ENCODE results near the gene LCNL1.
A peak's percentile ranks its signal among the peaks of the same experiment; 100 is the strongest.

The LCNL1 gene

GRCh38 chr9:136962701-136963248, 20.0 kb upstream of the LCNL1 start:
- Histone ChIP-seq H3K27me3 (ENCODE audit: control insufficient read depth, insufficient read depth, low read length) (no peaks in the 10 kb centered on the region), H3K9ac (ENCODE audit: low read depth, low read length) (no peak overlapping the region), H3K4me3 (ENCODE audit: low read depth, low read length) (no peak overlapping the region), H3K36me3 (ENCODE audit: control insufficient read depth, insufficient read depth, low read length) (no peaks in the 10 kb centered on the region), H3K27ac (ENCODE audit: low read depth, low read length) (no peak overlapping the region), H3K9me3 (ENCODE audit: control insufficient read depth, insufficient read depth, low read length) (no peaks in the 10 kb centered on the region), H3K4me1 (ENCODE audit: control insufficient read depth, insufficient read depth, low read length) (peaks cover 2% of the 10 kb centered on the region; the same call in 1 of the 2 replicates)

DNA sequence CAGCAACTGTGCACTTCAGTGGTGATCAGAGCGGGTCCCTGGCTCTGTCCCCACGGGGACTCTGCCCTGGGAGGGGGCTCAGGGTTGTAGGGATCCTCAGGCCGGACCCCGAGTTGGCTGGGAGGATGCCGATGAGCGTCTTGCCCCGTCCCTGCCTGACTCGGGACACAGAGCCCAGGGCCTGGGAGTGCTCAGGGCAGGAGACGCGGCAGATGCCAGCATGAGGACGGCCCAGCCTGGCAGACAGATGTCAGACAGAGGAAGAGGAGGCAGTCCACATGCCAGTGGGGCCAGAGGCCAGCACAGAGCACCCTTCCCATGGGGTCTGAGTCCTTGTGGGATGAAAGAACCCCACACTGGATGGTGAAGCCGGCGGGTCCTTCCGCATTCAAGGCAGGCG, 19.5 kb upstream of the LCNL1 start:
- Histone ChIP-seq H3K4me1 (ENCODE audit: control insufficient read depth, insufficient read depth, low read length) (peaks cover 2% of the 10 kb centered on the region; the same call in 1 of the 2 replicates), H3K27me3 (ENCODE audit: control insufficient read depth, insufficient read depth, low read length) (no peaks in the 10 kb centered on the region), H3K4me3 (ENCODE audit: low read depth, low read length) (no peak overlapping the region), H3K27ac (ENCODE audit: low read depth, low read length) (no peak overlapping the region), H3K9ac (ENCODE audit: low read depth, low read length) (no peak overlapping the region), H3K9me3 (ENCODE audit: control insufficient read depth, insufficient read depth, low read length) (no peaks in the 10 kb centered on the region), H3K36me3 (ENCODE audit: control insufficient read depth, insufficient read depth, low read length) (no peaks in the 10 kb centered on the region)

- Histone ChIP-seq H3K27me3 (ENCODE audit: control insufficient read depth, insufficient read depth, low read length) (no peaks in the 10 kb centered on the region), H3K4me3 (ENCODE audit: low read depth, low read length) (no peak overlapping the region), H3K27ac (ENCODE audit: low read depth, low read length) (no peak overlapping the region), H3K9ac (ENCODE audit: low read depth, low read length) (no peak overlapping the region), H3K9me3 (ENCODE audit: control insufficient read depth, insufficient read depth, low read length) (no peaks in the 10 kb centered on the region), H3K4me1 (ENCODE audit: control insufficient read depth, insufficient read depth, low read length) (peaks cover 2% of the 10 kb centered on the region; the same call in 1 of the 2 replicates), H3K36me3 (ENCODE audit: control insufficient read depth, insufficient read depth, low read length) (no peaks in the 10 kb centered on the region)
Observed at GRCh38 chr9:136963751-136964150, 19.0 kb upstream of the LCNL1 start.

DNA sequence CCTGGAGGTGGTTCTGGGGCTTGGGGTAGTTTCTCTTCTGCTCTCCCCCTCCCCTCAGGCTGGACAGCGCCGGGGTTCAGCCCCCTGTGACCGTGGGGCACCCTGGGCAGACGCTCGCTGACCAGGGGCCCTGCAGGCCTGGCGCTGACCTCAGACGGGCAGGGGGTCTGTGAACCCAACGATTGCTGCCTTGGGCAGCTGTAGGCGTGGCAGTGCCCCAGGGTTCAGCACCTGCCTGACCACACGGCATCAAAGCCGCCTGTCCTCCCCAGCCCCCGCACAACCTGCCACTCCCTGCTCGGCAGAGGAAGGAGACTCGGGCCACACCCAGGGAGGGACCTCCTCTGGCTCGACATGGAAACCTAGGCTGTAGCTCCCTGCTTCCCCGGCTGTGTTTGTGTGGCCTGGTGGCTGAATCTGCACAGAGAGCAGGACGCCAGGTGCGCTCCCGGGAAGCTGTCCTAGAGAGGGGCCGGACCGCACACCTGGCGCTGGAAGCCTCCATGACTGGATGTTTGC, 18.6 kb upstream of the LCNL1 start:
- no peak overlapping the region for H3K9ac ChIP-seq (ENCODE audit: low read depth, low read length)

DNA sequence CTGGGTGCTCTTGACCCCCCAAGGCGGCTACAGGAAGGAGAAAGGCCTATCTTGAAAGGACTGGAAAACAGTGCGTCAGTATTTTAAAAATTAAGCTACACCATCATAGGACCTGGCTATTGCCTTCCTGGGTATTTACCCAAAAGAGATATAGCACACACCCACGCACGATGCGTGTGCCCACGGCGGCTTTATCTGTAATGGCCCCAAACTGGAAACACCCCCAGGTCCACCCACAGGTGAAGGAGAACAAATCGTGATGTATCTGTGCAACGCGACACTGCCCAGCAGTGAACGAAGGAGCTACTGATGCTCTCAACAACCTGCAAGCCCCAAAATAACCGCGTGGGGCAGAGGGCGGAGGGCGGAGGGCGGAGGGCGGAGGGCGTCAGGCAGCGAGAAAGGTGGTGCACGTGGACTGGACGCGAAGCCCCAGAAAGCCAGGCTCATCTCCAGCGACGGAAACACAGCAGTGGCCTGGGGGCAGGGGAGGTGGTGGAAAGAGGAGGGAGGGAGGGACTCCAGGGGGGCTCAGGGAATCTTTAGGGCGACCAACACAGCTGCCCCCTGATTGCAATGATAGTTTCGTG, 17.9 kb upstream of the LCNL1 start:
- H3K4me1 ChIP-seq (ENCODE audit: control insufficient read depth, insufficient read depth, low read length) = peaks cover 2% of the 10 kb centered on the region; the same call in 1 of the 2 replicates
- no peaks in the 10 kb centered on the region for H3K9me3 ChIP-seq (ENCODE audit: control insufficient read depth, insufficient read depth, low read length)
- no peak overlapping the region for H3K27ac ChIP-seq (ENCODE audit: low read depth, low read length)
- no peaks in the 10 kb centered on the region for H3K27me3 ChIP-seq (ENCODE audit: control insufficient read depth, insufficient read depth, low read length)
- no peak overlapping the region for H3K9ac ChIP-seq (ENCODE audit: low read depth, low read length)
- H3K4me3 ChIP-seq (ENCODE audit: low read depth, low read length) = no peak overlapping the region
- no peaks in the 10 kb centered on the region for H3K36me3 ChIP-seq (ENCODE audit: control insufficient read depth, insufficient read depth, low read length)

More for the DNA sequence above, 18.6 kb upstream of the LCNL1 start:
- Histone ChIP-seq H3K9me3 (ENCODE audit: control insufficient read depth, insufficient read depth, low read length) (no peaks in the 10 kb centered on the region), H3K4me3 (ENCODE audit: low read depth, low read length) (no peak overlapping the region), H3K36me3 (ENCODE audit: control insufficient read depth, insufficient read depth, low read length) (no peaks in the 10 kb centered on the region), H3K27ac (ENCODE audit: low read depth, low read length) (no peak overlapping the region), H3K27me3 (ENCODE audit: control insufficient read depth, insufficient read depth, low read length) (no peaks in the 10 kb centered on the region), H3K4me1 (ENCODE audit: control insufficient read depth, insufficient read depth, low read length) (peaks cover 2% of the 10 kb centered on the region; the same call in 1 of the 2 replicates)

- no peak overlapping the region for H3K27ac ChIP-seq (ENCODE audit: low read depth, low read length)
- peaks cover 2% of the 10 kb centered on the region; the same call in 1 of the 2 replicates for H3K4me1 ChIP-seq (ENCODE audit: control insufficient read depth, insufficient read depth, low read length)
- no peaks in the 10 kb centered on the region for H3K9me3 ChIP-seq (ENCODE audit: control insufficient read depth, insufficient read depth, low read length)
- no peak overlapping the region for H3K4me3 ChIP-seq (ENCODE audit: low read depth, low read length)
- no peaks in the 10 kb centered on the region for H3K27me3 ChIP-seq (ENCODE audit: control insufficient read depth, insufficient read depth, low read length)
- no peaks in the 10 kb centered on the region for H3K36me3 ChIP-seq (ENCODE audit: control insufficient read depth, insufficient read depth, low read length)
- peak overlapping the region; percentile 24; the same call in 1 of the 2 replicates for H3K9ac ChIP-seq (ENCODE audit: low read depth, low read length)
Observed at GRCh38 chr9:136965771-136966484, 16.9 kb upstream of the LCNL1 start.

GRCh38 chr9:136968333-136969127, 14.3 kb upstream of the LCNL1 start:
- Histone ChIP-seq H3K36me3 (ENCODE audit: control insufficient read depth, insufficient read depth, low read length) (no peaks in the 10 kb centered on the region), H3K27me3 (ENCODE audit: control insufficient read depth, insufficient read depth, low read length) (no peaks in the 10 kb centered on the region), H3K4me1 (ENCODE audit: control insufficient read depth, insufficient read depth, low read length) (peaks cover 2% of the 10 kb centered on the region; the same call in 1 of the 2 replicates), H3K4me3 (ENCODE audit: low read depth, low read length) (no peak overlapping the region), H3K9me3 (ENCODE audit: control insufficient read depth, insufficient read depth, low read length) (no peaks in the 10 kb centered on the region), H3K9ac (ENCODE audit: low read depth, low read length) (no peak overlapping the region), H3K27ac (ENCODE audit: low read depth, low read length) (no peak overlapping the region)

GRCh38 chr9:136969150-136969549, 13.6 kb upstream of the LCNL1 start:
- H3K9me3 ChIP-seq (ENCODE audit: control insufficient read depth, insufficient read depth, low read length) = no peaks in the 10 kb centered on the region
- no peaks in the 10 kb centered on the region for H3K36me3 ChIP-seq (ENCODE audit: control insufficient read depth, insufficient read depth, low read length)
- H3K27me3 ChIP-seq (ENCODE audit: control insufficient read depth, insufficient read depth, low read length) = no peaks in the 10 kb centered on the region
- no peak overlapping the region for H3K27ac ChIP-seq (ENCODE audit: low read depth, low read length)
- no peak overlapping the region for H3K4me3 ChIP-seq (ENCODE audit: low read depth, low read length)
- peaks cover 2% of the 10 kb centered on the region; the same call in 1 of the 2 replicates for H3K4me1 ChIP-seq (ENCODE audit: control insufficient read depth, insufficient read depth, low read length)
- no peak overlapping the region for H3K9ac ChIP-seq (ENCODE audit: low read depth, low read length)

- no peaks in the 10 kb centered on the region for H3K36me3 ChIP-seq (ENCODE audit: control insufficient read depth, insufficient read depth, low read length)
- no peak overlapping the region for H3K9ac ChIP-seq (ENCODE audit: low read depth, low read length)
Observed at GRCh38 chr9:136969774-136970173, 13.0 kb upstream of the LCNL1 start.

GRCh38 chr9:136970361-136970760, 12.4 kb upstream of the LCNL1 start:
- Histone ChIP-seq H3K9me3 (ENCODE audit: control insufficient read depth, insufficient read depth, low read length) (no peaks in the 10 kb centered on the region), H3K36me3 (ENCODE audit: control insufficient read depth, insufficient read depth, low read length) (no peaks in the 10 kb centered on the region), H3K4me3 (ENCODE audit: low read depth, low read length) (no peak overlapping the region), H3K4me1 (ENCODE audit: control insufficient read depth, insufficient read depth, low read length) (peaks cover 2% of the 10 kb centered on the region; the same call in 1 of the 2 replicates), H3K9ac (ENCODE audit: low read depth, low read length) (no peak overlapping the region), H3K27me3 (ENCODE audit: control insufficient read depth, insufficient read depth, low read length) (no peaks in the 10 kb centered on the region), H3K27ac (ENCODE audit: low read depth, low read length) (no peak overlapping the region)

More at GRCh38 chr9:136969774-136970173, 13.0 kb upstream of the LCNL1 start:
- H3K27ac ChIP-seq (ENCODE audit: low read depth, low read length) = no peak overlapping the region
- H3K4me3 ChIP-seq (ENCODE audit: low read depth, low read length) = no peak overlapping the region
- no peaks in the 10 kb centered on the region for H3K27me3 ChIP-seq (ENCODE audit: control insufficient read depth, insufficient read depth, low read length)
- peaks cover 2% of the 10 kb centered on the region; the same call in 1 of the 2 replicates for H3K4me1 ChIP-seq (ENCODE audit: control insufficient read depth, insufficient read depth, low read length)
- no peaks in the 10 kb centered on the region for H3K9me3 ChIP-seq (ENCODE audit: control insufficient read depth, insufficient read depth, low read length)

Measured in HUES48 (cell line).